Adrenal gland (tissue), 12 donors: ENCODE data around the gene FZR1. TPM values are rescaled to one million over a fixed set of nuclear protein-coding genes. Genes with fewer than 3 reads are reported as not detected.
A peak's percentile ranks its signal among the peaks of the same experiment; 100 is the strongest.
"Not testable (repeated sequence)": the region's sequence is repeated elsewhere in the genome, so short reads cannot be mapped to it uniquely, and the experiment has no call there.

Experiments
- DNase-seq, 7 donors: peaks; one replicate each; pipeline ENCODE4 v3.0.0-alpha.2; 2019 to 2020
- H3K27ac ChIP-seq, 5 donors: fragments of 200-600 bp; sonication (generic) in 4 of 5; 1 replicate in 3 of 5; 2 replicates in 2 of 5; pipeline versions ENCODE4 v1.5.1 to v1.8.0; 2016 to 2020; ENCODE audit warnings: mild to moderate bottlenecking in 1 of 5
- H3K27me3 ChIP-seq: fragments of 200-600 bp; 2 replicates; pipeline ENCODE4 v1.8.0; 2021
- H3K36me3 ChIP-seq, 2 donors: fragments of 200-600 bp; replicated peaks in 1 of 2; 1 replicate in 1 of 2; 2 replicates in 1 of 2; pipeline versions ENCODE4 v1.5.1 to v1.8.0; 2018 to 2022
- H3K4me1 ChIP-seq, 2 donors: fragments of 200-600 bp; replicated peaks in 1 of 2; 1 replicate in 1 of 2; 2 replicates in 1 of 2; pipeline versions ENCODE4 v1.5.1 to v1.8.0; 2018 to 2021
- H3K4me3 ChIP-seq, 4 donors: fragments of 200-600 bp; sonication (generic) in 3 of 4; one replicate each; pipeline ENCODE4 v1.5.1; 2016 to 2018
- H3K9me3 ChIP-seq, 3 donors: fragments of 200-600 bp; sonication (generic) in 1 of 3; replicated peaks in 1 of 3; 1 replicate in 2 of 3; 2 replicates in 1 of 3; pipeline versions ENCODE4 v1.5.1 to v1.8.0; 2016 to 2021
- POLR2A ChIP-seq, 2 donors: fragments of 450-650 bp; IDR thresholded peaks; one replicate each; pipeline ENCODE4 v1.6.1; 2017; ENCODE audit warnings: antibody characterized with exemption in 2 of 2, mild to moderate bottlenecking in 2 of 2, moderate library complexity in 1 of 2
- WGBS, 4 donors: extraction: QIAGEN DNeasy Blood & Tissue Kit in 2 of 4; methylation state at CpG; one replicate each; pipeline versions ENCODE4 v1.1.5 to v1.1.7; 2013 to 2017; 5-methylcytosine and 5-hydroxymethylcytosine counted together
- intact Hi-C, 2 donors: fragments of 100-400 bp; cut with DNase I; formaldehyde crosslinking; loops; one replicate each; pipeline versions ENCODE4 v1.14.1 to v1.15.0; 2022 to 2023
- polyA plus RNA-seq, 3 donors: library from polyadenylated mRNA; stranded (reverse); fragments of 200-250 nt in 2 of 3; fragments of 350-450 nt in 1 of 3; fragmentation: Illumina TruSeq in 1 of 3; extraction: RNeasy Lipid Tissue Mini Kit (QIAGEN cat#74804) in 1 of 3; gene quantifications; one replicate each; pipeline ENCODE4 v1.2.3, GENCODE V29; 2013 to 2014
- total RNA-seq, 9 donors: library from RNA; depleted of rRNA in 4 of 9; stranded (reverse); fragments of >200 nt in 4 of 9; fragments of 120-200 nt in 1 of 9; fragmentation: NEBNext Ultra II Directional in 1 of 9; extraction: Animal tissue kit (Norgen Biotek cat#: 25700) in 1 of 9; gene quantifications; one replicate each; pipeline versions ENCODE4 v1.1.0 to v1.2.4, GENCODE V29; 2013 to 2023
- TF ChIP-seq, protein P1 (sequence below), 6 experiments: fragments of 450-650 bp in 4 of 6; fragments of 200-600 bp in 2 of 6; sonication (generic) in 1 of 6; IDR thresholded peaks; 1 replicate in 5 of 6; 2 replicates in 1 of 6; pipeline versions ENCODE4 v1.5.1 to v1.8.0; 2016 to 2021; ENCODE audit warnings: antibody characterized with exemption in 6 of 6, mild to moderate bottlenecking in 2 of 6, moderate library complexity in 1 of 6
- donor health status: healthy with polysubstance abuse.
- donor health status: Bipolar disorder and iron deficiency.
- donor health status: DM: yes; HTN: yes; CAD: no.
- donor health status: DM: no; HTN: no; CAD: no.
- donor health status: DM: no; HTN: no; CAD: no.
- donor health status: DM: yes; HTN: yes; CAD: no.

The FZR1 gene
- total and polyA plus RNA-seq, 12 donors, result 17.9 to 85.0 (median 38.0) TPM

DNA sequence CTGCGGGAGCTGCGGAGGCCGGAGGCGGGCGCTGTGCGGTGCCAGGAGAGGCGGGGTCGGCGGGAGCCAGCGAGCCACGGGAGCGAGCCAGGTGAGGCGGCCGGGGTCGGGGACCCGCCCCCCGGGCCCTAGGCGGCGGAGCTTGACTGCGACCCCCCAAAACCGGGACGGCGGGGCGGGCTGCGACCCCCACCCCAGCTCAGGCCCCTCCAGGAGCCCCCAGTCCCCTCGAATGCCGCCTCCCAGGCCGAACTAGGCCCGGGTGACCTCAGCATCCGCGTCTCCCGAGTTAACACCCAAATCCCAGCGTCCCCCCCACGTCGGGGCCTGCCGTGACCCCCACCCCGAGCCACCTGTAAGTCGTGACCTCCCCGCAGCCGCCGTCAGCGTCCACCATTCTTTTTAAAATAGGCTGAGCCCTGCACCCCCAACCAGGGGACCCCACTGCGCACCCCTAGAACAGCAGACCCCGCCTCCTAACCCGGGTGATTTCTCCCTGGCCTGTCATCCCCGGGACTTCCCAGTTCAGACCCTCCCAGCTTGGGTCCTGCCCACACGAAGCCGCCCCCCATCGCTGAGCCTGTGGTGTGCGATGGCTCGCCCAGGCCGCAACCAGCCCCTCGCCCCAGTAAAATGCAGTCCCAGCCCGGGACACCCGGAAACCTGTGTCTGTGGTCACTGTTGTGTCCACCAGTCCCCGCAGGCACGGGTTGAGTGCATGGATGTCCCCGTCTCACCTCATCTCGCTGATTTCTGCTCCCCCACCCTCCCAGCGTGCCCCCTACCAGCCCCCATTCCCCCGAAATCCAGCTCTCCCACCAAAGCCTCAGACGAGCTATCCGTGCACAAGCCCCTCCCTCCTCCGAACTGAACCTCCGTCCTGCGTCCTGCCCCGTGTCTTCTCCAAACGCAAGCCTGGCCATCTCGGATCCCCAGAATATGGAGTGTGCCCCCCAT lies 551 bp downstream of the FZR1 start:
- WGBS, 4 donors, result 0 to 1% (median 1%) methylated on average over 22 to 69 of the region's 69 CpGs
- Histone ChIP-seq H3K9me3 (no peaks in the 10 kb centered on the region), H3K27me3 (no peaks in the 10 kb centered on the region), H3K4me1 (peaks cover 34 to 40% of the 10 kb centered on the region in 2 donors), H3K36me3 (peaks cover 0 to 14% of the 10 kb centered on the region in 2 donors), H3K27ac (peak overlapping the region in 4 of 5 donors; percentile 72 to 97 (median 92)), H3K4me3 (peak overlapping the region; percentile 18 to 99 (median 38))
- intact Hi-C loops, result no loop called here
- TF ChIP-seq, protein P1, sequence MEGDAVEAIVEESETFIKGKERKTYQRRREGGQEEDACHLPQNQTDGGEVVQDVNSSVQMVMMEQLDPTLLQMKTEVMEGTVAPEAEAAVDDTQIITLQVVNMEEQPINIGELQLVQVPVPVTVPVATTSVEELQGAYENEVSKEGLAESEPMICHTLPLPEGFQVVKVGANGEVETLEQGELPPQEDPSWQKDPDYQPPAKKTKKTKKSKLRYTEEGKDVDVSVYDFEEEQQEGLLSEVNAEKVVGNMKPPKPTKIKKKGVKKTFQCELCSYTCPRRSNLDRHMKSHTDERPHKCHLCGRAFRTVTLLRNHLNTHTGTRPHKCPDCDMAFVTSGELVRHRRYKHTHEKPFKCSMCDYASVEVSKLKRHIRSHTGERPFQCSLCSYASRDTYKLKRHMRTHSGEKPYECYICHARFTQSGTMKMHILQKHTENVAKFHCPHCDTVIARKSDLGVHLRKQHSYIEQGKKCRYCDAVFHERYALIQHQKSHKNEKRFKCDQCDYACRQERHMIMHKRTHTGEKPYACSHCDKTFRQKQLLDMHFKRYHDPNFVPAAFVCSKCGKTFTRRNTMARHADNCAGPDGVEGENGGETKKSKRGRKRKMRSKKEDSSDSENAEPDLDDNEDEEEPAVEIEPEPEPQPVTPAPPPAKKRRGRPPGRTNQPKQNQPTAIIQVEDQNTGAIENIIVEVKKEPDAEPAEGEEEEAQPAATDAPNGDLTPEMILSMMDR (IDR thresholded peaks at IDR 0.05), result no peak
- peak; percentile 15 to 72 for TF ChIP-seq POLR2A (IDR thresholded peaks at IDR 0.05)
- DNase-seq, result peak; percentile 41 to 80 (median 58)

DNA sequence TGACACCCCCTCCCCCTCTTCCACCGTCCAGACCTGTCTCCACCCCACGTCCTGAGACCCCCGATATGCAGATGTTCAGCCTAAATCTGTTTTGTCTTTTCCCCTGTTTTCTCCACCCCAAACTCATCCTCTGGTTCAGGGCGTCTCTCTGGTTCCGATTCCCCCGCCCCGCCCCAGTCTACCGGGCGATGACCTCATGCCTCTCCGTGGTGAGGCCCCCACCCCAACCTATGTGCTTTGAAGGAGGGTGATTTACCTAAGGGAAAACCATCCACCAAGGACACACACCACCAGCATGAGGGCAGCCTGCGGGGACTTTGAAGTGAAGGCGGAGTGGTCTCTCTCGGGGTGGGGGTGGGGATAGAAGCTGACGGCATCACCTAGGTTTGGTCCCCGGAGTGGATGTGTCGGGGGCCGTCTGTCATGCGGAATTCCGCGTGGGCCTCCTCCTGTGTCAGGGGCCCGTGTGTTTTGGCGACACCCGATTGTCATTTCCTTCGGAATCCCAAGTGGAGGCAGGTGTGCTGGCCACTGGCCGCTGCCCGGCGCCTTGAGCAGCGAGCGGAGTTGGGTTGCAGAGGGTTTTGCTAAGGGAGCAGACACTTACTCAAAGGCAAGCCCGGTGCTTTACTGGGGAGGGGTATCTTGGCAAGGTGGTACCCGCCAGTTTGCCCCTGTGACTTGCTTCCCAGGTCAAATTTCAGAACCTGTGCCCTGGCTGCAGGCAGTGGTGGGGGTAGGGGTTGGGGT lies 1.4 kb downstream of the FZR1 start:
- Histone ChIP-seq H3K4me3 (peak overlapping the region in 2 of 4 donors; percentile 50 to 99), H3K36me3 (peaks cover 0 to 14% of the 10 kb centered on the region in 2 donors), H3K9me3 (no peaks in the 10 kb centered on the region), H3K27ac (peak overlapping the region in 4 of 5 donors; percentile 15 to 97 (median 92)), H3K27me3 (no peaks in the 10 kb centered on the region), H3K4me1 (peaks cover 42 to 46% of the 10 kb centered on the region in 2 donors)
- peak in 6 of 7 donors; percentile 45 to 77 (median 60) for DNase-seq
- 22 to 34% (median 27%) methylated on average over 21 to 31 of the region's 31 CpGs for WGBS, 4 donors
- intact Hi-C loops, result no loop called here
- no peak for TF ChIP-seq POLR2A (IDR thresholded peaks at IDR 0.05)
- TF ChIP-seq, protein P1 (IDR thresholded peaks at IDR 0.05), result no peak

DNA sequence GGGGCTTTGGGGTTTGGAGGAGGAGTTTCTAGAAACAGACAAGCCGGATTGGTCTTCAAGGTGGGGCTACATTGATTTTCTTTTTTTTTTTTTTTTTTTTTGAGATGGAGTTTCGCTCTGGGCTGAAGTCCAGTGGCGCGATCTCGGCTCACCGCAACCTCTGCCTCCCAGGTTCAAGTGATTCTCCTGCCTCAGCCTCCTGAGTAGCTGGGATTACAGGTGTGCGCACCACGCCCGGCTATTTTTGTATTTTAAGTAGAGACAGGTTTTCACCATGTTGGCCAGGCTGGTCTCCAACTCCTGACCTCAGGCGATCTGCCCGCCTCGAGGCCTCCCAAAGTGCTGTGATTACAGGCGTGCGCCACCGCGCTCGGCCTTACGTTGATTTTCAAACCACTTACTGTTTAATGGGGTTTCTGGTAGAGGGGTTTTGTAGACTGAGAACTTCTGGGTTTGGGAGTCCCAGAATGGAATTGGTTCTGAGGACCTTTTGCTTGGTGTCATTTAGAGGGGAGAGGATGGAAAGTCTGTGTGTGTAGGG lies 2.1 kb downstream of the FZR1 start:
- 93 to 95% (median 93%) methylated on average over 17 to 18 of the region's 18 CpGs for WGBS, 4 donors
- Histone ChIP-seq H3K4me1 (peaks cover 47 to 49% of the 10 kb centered on the region in 2 donors), H3K27ac (peak overlapping the region in 3 of 5 donors; percentile 62 to 97 (median 91))

DNA sequence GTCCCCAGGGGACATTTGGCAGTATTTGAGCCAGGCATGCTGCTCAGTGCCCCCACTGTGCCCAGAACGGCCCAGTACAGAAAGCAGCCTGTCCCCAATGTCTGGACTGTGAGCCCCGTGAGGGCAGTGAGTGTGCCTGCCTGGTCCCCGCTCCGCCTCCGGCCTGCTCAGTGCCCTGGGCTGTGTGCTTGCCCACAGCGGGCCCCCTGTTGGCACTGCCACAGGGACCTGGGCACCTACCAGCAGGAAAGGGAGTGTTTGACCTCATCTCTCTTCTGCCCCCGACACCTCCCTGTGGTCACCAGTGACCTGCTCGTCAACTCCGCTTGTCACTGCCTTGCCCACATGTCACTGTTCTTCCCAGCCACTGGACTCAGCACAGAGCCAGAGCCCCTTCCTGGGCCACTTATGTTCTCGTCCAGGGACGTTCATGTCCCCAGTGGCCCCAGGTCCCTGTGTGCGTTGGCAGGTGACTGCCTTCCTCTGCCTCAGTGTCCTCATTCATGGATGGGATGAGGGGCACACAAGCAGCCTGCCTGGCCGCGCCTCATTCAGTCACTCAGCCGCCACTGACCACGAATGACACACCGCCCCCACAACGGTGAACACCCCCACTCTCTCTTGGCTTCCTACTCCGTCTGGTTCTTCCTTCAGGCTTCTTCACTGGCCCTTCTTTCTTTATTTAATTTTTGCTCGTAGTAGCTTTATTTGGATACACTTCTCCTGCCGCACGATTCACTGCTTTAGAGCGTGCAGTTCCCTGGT lies 2.8 kb downstream of the FZR1 start:
- Histone ChIP-seq H3K27me3 (no peaks in the 10 kb centered on the region), H3K36me3 (peaks cover 0 to 14% of the 10 kb centered on the region in 2 donors), H3K27ac (peak overlapping the region; percentile 2 to 91 (median 62)), H3K9me3 (no peaks in the 10 kb centered on the region), H3K4me1 (peaks cover 46 to 52% of the 10 kb centered on the region in 2 donors), H3K4me3 (no peak overlapping the region)
- peak in 1 of 7 donors; percentile 24 for DNase-seq
- 78 to 82% (median 79%) methylated on average over 18 to 23 of the region's 23 CpGs for WGBS, 4 donors
- TF ChIP-seq, protein P1 (IDR thresholded peaks at IDR 0.05), result no peak
- TF ChIP-seq POLR2A (IDR thresholded peaks at IDR 0.05), result no peak
- intact Hi-C loops, result no loop called here

More for the DNA sequence above, 2.1 kb downstream of the FZR1 start:
- H3K4me3 ChIP-seq, H3K27me3 ChIP-seq, H3K9me3 ChIP-seq, DNase-seq, intact Hi-C loops: not testable (repeated sequence)
- H3K36me3 ChIP-seq, result peaks cover 0 to 14% of the 10 kb centered on the region in 2 donors
